Posterior cingulate gyrus (tissue), 11 donors: ENCODE data around the gene TP63.
"Not testable (repeated sequence)": the region's sequence is repeated elsewhere in the genome, so short reads cannot be mapped to it uniquely, and the experiment has no call there.

Experiments
- DNase-seq, 10 donors: peaks; one replicate each; pipeline versions ENCODE4 v3.0.0 to v3.0.0-alpha.2; 2020 to 2021; ENCODE audit warnings: mixed read lengths in 3 of 10
- intact Hi-C: fragments of 100-400 bp; cut with DNase I; formaldehyde crosslinking; loops from one replicate; pipeline ENCODE4 v1.15.1; 2023

Gene TP63

GRCh38 chr3:189625071-189625470 lies 6.1 kb upstream of the TP63 start:
- intact Hi-C loops: no loop called here
- no peak for DNase-seq

- intact Hi-C loops: no loop called here
- no peak for DNase-seq
Measured at GRCh38 chr3:189625572-189625971, 5.6 kb upstream of the TP63 start.

- no peak for DNase-seq
- intact Hi-C loops: no loop called here
Measured at GRCh38 chr3:189626286-189626685, 4.9 kb upstream of the TP63 start.

GRCh38 chr3:189629803-189630455 lies 1.3 kb upstream of the TP63 start:
- DNase-seq: no peak
- intact Hi-C loops: no loop called here

GRCh38 chr3:189630767-189631372 lies 319 bp upstream of the TP63 start:
- no peak for DNase-seq
- intact Hi-C loops: no loop called here

- DNase-seq: no peak
- intact Hi-C loops: no loop called here
Measured at GRCh38 chr3:189631409-189631808, 220 bp downstream of the TP63 start.

GRCh38 chr3:189632242-189632641 lies 1.1 kb downstream of the TP63 start:
- intact Hi-C loops: no loop called here
- DNase-seq: no peak

GRCh38 chr3:189635339-189635738 lies 4.2 kb downstream of the TP63 start:
- intact Hi-C loops: no loop called here
- DNase-seq: no peak

GRCh38 chr3:189636048-189636447 lies 4.9 kb downstream of the TP63 start:
- intact Hi-C loops: no loop called here

GRCh38 chr3:189637750-189638149 lies 6.6 kb downstream of the TP63 start:
- intact Hi-C loops: no loop called here
- DNase-seq: no peak

More at GRCh38 chr3:189636048-189636447, 4.9 kb downstream of the TP63 start:
- DNase-seq: no peak

- DNase-seq: no peak
- intact Hi-C loops: no loop called here
Measured at GRCh38 chr3:189638276-189639031, 7.3 kb downstream of the TP63 start.

- no peak for DNase-seq
- intact Hi-C loops: no loop called here
Measured at GRCh38 chr3:189641776-189642175, 10.6 kb downstream of the TP63 start.

GRCh38 chr3:189646853-189647542 lies 15.8 kb downstream of the TP63 start:
- intact Hi-C loops: no loop called here
- no peak for DNase-seq

GRCh38 chr3:189652042-189652441 lies 20.9 kb downstream of the TP63 start:
- intact Hi-C loops: no loop called here
- DNase-seq: peak in 1 of 10 donors; percentile 47

- intact Hi-C loops: no loop called here
Measured at GRCh38 chr3:189655617-189656016, 24.4 kb downstream of the TP63 start.

GRCh38 chr3:189659571-189659970 lies 28.4 kb downstream of the TP63 start:
- DNase-seq: no peak
- intact Hi-C loops: no loop called here

More at GRCh38 chr3:189655617-189656016, 24.4 kb downstream of the TP63 start:
- no peak for DNase-seq

- no peak for DNase-seq
- intact Hi-C loops: no loop called here
Measured at GRCh38 chr3:189664311-189664710, 33.1 kb downstream of the TP63 start.

- DNase-seq, intact Hi-C loops: not testable (repeated sequence)
Measured at GRCh38 chr3:189672346-189672745, 41.2 kb downstream of the TP63 start.

- intact Hi-C loops: no loop called here
- DNase-seq: no peak
Measured at GRCh38 chr3:189673535-189673934, 42.3 kb downstream of the TP63 start.

- intact Hi-C loops: no loop called here
- no peak for DNase-seq
Measured at GRCh38 chr3:189674249-189674913, 43.2 kb downstream of the TP63 start.

GRCh38 chr3:189677667-189678066 lies 46.5 kb downstream of the TP63 start:
- DNase-seq: no peak
- intact Hi-C loops: no loop called here
